Measurements from ENCODE around the gene B3GNT5.

DNA sequence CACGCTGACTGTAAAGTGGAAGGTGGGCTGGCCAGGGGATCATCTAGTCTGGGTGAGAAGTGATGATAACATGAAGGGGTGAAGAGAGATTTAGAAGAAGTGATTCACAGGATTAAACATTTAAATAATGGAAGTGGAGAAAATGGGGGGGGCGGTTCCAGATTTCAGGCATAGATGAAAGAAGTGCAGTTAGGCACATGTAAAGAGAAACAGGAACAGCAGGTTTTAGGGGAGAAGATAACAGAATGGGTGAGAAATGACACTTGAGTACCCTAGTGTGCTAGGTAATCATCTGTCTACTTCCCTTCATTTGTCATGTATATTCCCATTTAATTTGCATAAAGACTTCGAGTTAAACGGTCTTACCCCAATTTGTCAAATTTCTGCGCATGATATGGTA lies 15.3 kb downstream of the B3GNT5 start:
- TF ChIP-seq, protein P1, sequence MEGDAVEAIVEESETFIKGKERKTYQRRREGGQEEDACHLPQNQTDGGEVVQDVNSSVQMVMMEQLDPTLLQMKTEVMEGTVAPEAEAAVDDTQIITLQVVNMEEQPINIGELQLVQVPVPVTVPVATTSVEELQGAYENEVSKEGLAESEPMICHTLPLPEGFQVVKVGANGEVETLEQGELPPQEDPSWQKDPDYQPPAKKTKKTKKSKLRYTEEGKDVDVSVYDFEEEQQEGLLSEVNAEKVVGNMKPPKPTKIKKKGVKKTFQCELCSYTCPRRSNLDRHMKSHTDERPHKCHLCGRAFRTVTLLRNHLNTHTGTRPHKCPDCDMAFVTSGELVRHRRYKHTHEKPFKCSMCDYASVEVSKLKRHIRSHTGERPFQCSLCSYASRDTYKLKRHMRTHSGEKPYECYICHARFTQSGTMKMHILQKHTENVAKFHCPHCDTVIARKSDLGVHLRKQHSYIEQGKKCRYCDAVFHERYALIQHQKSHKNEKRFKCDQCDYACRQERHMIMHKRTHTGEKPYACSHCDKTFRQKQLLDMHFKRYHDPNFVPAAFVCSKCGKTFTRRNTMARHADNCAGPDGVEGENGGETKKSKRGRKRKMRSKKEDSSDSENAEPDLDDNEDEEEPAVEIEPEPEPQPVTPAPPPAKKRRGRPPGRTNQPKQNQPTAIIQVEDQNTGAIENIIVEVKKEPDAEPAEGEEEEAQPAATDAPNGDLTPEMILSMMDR (conservative IDR thresholded peaks at IDR 0.05; ENCODE audit: low read depth in 2 of 2), result no peak
- TF ChIP-seq POLR2AphosphoS5 (IDR thresholded peaks at IDR 0.05; ENCODE audit: low read depth) (no peak), EZH2 (IDR thresholded peaks at IDR 0.05; ENCODE audit: low read depth, unreplicated experiment) (no peak), CREB1 (CRISPR knock-in tag; IDR thresholded peaks at IDR 0.05; ENCODE audit: low read depth) (no peak), STAT1 (IDR thresholded peaks at IDR 0.05; ENCODE audit: unreplicated experiment) (no peak), EZH2phosphoT487 (IDR thresholded peaks at IDR 0.05; ENCODE audit: unreplicated experiment) (no peak), ZNF114 (CRISPR knock-in tag; IDR thresholded peaks at IDR 0.05) (no peak), JUNB (IDR thresholded peaks at IDR 0.05; ENCODE audit: unreplicated experiment) (no peak), ZNF331 (CRISPR knock-in tag; IDR thresholded peaks at IDR 0.05; ENCODE audit: low read depth) (no peak), NANOG (IDR thresholded peaks at IDR 0.05; ENCODE audit: borderline replicate concordance) (no peak; the same call in 1 of the 2 replicates)
- TF ChIP-seq, protein P2, sequence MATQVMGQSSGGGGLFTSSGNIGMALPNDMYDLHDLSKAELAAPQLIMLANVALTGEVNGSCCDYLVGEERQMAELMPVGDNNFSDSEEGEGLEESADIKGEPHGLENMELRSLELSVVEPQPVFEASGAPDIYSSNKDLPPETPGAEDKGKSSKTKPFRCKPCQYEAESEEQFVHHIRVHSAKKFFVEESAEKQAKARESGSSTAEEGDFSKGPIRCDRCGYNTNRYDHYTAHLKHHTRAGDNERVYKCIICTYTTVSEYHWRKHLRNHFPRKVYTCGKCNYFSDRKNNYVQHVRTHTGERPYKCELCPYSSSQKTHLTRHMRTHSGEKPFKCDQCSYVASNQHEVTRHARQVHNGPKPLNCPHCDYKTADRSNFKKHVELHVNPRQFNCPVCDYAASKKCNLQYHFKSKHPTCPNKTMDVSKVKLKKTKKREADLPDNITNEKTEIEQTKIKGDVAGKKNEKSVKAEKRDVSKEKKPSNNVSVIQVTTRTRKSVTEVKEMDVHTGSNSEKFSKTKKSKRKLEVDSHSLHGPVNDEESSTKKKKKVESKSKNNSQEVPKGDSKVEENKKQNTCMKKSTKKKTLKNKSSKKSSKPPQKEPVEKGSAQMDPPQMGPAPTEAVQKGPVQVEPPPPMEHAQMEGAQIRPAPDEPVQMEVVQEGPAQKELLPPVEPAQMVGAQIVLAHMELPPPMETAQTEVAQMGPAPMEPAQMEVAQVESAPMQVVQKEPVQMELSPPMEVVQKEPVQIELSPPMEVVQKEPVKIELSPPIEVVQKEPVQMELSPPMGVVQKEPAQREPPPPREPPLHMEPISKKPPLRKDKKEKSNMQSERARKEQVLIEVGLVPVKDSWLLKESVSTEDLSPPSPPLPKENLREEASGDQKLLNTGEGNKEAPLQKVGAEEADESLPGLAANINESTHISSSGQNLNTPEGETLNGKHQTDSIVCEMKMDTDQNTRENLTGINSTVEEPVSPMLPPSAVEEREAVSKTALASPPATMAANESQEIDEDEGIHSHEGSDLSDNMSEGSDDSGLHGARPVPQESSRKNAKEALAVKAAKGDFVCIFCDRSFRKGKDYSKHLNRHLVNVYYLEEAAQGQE (IDR thresholded peaks at IDR 0.05; ENCODE audit: unreplicated experiment), result no peak
